Activated CD8-positive, alpha-beta memory T cell treated with anti-CD3 and anti-CD28 coated beads, Interleukin-2, amount 50 U/mL, for 48 hours (primary cell): ENCODE measurements around the gene ITGA6.
A peak's percentile ranks its signal among the peaks of the same experiment; 100 is the strongest.

Source experiments
- DNase-seq: peaks from one replicate; pipeline ENCODE4 v3.0.0-alpha.2; 2020

Gene ITGA6

DNA sequence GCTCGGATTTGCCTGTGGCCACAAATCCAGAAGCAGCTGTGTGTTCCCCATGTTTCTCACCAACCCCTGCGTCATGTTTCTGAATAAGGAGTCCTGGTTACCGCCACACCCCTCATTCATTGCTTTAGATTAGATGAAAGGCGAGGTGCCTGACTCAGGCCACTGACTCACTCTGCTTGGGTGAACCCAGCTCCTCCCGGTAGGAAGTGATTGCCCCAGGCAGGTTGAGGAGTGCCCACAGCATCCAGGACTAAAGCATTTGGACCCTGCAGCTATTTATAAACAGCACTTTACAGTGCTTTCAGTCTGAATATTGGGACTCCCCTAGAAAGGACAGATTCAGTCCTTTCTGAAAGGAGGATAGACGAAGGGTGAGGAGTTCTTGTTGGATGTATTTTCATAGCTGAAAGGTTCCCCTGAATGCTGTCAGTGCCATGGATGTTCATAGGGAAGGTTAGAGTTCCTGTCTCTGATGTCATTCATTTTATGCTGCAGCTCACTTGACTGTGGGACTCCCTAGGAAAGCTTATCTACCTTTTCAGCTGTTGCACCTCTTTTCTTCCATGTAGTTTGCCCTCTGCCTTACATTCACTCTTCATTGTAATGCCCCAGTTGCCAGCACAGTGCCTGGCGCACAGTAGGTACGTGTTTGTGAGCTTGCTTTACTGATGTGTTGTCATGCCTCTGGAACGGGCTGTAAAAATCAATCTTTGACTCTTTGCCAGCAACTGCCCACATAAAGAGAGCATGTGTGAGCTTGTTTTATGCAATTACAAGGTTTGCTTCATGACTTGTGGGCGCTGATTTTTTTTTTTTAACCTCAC, 14.9 kb downstream of the ITGA6 start:
- no peak for DNase-seq

DNA sequence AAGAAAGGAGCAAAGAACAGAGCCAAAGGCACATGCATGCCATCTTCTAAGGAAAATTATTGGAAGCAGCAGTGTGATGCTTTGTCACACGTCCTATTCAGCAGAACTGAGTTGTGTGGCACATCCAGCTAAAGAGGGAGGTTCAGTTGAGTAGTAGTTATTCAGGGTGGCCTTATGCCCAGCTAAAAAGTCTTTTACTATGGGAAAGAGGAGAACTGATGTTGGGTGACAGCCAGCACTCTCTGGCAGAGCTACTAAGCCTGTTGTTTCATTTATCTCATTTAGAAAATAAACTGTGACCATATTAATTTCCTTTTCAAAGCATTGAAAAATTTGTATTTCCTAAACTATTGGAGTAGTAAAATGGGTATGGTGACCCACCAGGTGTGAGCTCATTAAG, 18.5 kb downstream of the ITGA6 start:
- DNase-seq, result no peak

DNA sequence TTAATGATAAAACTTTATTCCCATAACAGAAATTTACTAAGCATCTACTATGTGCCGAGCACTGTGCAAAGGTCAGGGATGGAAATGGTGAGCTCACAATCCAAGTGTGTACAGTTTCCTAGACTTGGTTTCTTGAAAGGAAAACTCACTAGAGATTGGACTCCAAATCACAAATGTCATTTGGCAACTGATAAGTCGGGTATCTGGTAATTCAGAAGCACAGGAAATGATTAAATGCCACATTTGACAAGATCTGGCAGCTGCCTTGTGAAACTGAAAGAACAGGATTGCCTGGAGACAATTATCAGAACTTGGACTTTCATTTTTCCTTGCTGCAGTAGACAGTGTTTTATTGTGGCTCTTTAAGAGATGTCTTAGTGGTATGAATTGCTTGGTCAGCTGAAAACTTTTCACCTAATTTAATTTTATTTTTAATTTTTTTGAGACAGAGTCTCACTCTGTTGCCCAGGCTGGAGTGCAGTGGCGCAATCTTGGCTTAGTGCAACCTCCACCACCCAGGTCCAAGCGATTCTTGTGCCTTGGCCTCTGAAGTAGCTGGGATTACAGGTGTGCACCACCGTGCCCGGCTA, 19.2 kb downstream of the ITGA6 start:
- no peak for DNase-seq

DNA sequence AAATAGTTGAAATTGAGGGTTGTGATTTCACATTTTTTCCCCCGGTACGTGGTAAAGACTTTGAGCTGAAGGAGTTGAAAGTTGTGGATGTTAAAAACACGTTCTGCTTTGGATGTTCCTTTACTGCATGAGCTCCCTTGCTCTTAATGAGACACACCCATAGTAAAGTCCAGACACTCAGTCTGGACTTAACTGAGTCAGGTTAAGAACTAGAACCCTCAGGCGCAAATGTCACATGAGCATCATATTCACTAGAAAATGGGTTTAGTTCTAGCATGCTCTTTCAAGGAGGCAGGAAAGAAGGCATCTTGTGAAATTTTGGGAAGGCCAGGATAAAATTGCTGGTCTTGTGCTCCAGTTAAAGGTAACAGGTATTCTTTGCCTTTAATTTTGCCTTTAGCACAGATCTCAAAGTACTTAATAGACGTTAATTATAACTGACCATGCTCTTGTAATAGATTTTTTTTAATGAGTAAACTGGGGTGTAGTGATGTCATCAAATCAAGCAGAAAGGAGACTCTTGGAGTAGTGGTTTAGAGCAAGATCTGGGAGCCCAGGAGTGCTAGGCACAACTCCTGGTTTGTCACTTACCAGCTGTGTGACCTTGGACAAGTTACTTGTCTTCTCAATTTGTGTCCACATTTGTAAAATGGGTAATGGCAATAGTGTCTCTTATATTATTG, 20.6 kb downstream of the ITGA6 start:
- DNase-seq, result no peak

DNA sequence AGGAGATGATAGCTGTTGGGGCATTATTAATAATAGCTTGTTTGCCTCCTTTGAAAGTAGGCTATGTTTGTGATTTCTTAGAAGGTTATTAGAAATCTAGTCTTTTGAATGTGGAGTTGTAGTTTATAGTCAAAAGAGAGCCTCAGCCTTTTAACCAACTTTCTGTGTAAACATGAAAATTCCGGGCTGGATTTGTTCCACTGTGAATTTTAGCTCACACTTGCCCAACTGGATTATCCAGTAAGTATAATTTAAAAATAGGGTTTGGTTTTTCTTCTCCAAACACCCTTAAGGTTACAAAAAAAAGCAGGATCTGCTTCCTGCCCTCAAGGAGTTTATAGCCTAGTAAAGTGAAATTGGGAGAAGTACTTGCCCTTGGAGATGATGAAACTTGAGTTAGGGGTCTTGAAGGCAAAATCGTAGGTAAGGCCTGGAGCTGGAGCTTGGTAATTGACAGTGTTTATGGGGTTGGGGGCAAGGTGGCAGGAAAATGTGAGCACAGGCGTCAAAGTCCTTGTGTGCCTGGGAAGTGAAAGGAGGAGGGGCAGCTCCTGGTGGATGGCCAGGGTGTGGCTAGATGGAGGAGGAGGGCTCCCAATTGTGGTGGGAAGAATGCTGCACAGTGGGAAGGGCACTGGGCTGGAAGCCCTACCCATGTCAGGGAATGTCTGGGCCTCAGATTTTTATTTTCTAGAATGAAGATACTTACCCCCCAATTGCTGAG, 21.3 kb downstream of the ITGA6 start:
- DNase-seq, result no peak

DNA sequence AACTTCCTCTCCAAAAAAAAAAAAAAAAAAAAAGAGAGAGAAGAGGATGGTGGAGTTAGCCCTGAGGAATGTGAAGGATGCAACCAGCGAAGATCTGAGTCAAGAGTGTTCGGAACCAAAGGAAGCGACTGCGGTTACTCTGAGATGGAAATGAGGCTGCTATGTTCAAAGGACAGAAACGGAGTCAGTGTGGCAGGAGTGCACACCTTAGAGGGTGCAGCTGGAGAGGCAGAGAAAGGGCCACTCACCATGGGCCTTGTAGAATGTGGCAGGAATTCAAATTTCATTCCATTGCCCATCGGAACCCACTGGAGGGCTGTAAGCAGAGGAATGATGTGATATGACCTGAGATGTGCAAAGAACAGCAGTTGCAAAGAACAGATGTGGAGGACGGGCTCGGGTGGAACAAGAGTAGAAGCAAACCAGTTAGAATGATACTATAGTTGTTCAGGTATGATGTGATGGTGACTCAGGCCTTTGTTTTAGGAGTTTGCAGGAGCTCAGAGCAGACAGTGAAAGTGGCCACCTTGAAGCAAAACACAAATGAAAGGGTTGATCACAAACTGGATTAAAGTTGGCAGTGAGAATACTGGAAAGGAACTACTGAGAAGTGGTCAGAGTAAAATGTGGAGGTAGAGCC, 22.6 kb downstream of the ITGA6 start:
- DNase-seq, result no peak

DNA sequence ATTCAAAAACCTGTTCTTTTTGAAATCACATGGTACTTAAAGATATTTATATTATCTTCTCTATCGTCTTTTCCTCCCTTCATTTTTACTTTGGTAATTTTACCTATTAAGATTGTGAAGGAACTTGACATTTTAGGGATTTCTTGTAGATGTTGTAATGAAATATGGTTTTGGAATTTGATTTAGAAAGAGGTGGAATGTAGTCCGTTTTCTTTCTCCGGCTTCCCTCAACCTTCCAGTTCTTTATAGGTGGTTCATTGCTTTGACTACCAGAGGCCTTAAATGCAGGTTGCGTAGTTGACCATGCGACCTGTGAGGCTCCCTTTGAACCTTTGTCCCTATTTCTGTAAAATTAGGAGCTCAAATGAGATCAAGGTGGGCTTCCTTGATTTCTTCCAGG, 24.5 kb downstream of the ITGA6 start:
- no peak for DNase-seq

DNA sequence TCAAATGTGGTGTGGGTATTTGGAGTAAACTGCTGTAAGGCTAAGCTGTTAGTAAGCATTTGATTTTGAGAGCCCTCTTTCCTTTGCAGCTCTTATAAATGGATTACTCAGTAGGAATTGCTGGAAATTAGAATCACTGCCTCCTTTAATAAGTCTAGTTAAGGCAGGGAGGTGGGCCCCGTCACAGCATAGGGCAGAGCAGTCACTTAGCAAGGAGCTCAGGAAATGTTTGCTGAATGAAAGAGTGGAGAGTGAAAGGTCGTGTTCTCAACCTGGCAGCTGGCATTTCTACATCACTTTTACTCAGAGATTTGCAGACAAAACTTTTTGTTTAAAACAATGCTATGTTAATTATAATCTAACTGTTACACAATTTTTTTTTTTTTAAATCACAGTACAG, 25.5 kb downstream of the ITGA6 start:
- no peak for DNase-seq

DNA sequence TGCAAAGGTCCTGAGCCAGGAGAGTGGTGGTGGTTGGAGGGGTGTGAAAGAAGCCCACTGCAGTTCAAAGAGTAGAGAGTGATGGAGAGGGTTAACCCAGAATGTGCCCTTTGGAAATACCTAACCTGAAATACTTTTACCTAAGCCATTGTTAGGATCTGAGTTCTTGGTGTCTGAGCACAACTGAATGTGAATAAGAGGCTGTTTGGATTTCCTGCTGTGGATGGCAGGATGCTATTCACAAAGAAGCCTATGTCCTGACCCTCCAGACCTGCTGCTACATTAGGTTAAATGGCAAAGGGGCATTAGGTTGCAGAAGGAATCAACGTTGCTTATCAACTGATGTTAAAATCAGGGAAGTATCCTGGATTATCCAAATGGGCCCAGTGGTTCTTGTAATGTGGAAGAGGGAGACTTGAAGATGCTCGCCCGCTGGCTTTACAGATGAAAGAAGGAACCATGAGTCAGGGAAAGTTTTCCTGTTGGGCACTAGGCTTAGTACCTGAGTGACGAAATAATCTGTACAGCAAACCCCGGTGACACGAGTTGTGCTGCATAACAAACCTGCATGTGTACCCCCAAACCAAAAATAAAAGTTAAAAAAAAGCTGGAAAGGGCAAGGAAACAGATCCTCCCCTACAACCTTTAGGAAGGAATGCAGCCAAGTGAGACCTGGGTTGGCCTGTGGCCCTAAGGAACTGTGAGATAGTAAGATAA, 27.2 kb downstream of the ITGA6 start:
- no peak for DNase-seq

DNA sequence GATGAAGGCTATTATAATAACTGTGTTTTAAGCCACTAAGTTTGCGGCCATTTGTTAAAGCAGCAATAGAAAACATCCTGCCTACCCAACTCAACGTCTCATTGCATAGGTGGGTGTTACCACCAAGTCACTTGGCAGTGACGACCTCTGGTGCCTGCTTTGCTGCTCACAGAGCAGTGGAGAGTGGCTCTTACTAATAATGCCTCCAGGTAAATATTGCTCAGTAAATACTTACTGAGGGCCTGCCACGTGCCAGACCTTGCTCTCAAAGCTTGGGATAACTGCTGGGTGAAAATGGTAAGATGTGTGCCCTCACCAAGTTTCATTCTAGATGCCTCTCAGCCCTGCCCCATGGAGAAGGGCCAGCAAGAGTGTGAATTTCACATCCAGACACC, 27.7 kb downstream of the ITGA6 start:
- DNase-seq, result no peak

DNA sequence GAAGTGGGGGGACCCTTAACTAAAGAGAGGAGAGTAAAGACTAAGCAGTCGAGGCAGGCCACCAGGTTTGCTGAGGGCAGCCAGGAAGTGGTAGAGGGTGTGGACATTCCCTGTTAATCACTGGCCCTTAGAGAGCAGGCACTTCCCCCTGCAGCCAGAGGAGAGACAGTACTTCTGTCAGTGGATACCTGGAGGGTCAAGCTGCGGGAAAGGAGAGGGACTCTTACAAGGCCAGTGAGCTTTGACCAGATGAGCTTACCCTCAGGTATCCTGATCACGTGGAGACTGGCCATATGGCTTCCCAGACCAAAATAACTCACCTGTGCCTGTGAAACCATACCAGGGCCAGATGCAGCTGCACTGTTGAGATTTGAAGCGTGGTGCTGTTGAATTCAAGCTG, 28.6 kb downstream of the ITGA6 start:
- DNase-seq, result no peak

DNA sequence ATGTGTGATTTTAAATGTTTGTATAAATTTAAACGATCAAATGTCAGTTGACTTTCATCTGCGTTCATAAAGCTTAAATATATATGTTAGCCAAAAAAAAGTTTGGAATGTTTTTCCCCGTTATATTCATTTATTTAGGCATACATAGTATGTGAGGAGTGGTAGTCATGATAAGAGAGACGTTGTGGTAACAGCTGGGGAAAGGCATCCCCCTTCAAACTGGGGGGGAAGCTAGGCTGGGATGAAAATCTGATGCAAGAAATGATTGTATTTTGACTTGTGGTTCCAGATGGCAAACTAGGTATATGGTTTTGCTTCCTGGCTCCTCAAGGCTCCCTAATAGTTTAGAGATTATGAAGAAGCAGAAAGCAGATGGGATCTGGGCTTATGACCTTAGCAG, 30.1 kb downstream of the ITGA6 start:
- DNase-seq, result no peak

DNA sequence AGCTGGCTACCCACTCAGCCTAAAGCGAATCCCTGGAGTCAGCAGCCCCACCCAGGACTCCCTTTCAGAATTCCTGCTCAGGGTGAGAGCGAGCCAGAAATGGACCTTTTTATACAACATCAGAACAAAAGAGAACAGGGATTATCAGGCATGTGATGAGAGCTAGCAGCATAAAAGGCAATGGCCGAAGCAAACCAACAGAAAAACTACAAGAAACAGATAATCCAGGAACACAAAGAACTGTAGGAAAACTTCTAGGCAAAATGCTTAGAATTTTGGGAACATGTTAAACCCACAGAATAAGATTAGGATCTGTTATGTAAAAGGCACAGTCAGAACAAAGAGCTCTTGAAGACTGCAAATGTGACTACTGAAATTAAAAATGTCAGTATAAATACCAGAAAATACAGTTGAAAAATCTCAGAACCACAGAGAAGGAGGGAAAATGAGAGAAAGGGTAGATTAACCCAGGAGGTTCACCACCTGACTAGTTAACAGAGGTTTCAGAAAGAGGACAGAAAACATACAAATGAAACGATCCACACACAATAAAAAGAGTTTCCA, 31.3 kb downstream of the ITGA6 start:
- DNase-seq, result no peak

DNA sequence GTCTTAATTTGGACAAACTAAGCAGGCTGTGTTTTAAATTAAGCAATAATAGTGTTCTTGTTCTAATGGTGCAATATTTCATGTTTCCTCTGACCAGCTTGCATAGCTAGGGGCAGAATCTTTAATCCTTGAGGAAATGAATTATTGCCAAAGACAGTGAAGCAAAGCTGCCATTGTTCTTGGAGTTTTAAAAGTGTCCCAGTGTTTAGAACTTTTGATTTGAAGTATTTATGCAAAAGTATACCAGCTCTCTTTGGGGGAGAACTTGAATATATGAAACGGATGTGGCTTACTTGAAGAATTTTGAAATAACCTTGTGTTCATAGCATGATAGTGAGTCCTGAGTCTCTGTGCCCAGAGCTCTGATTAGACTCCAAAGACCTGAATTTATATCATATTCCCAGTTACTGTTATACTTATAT, 33.4 kb downstream of the ITGA6 start:
- no peak for DNase-seq

DNA sequence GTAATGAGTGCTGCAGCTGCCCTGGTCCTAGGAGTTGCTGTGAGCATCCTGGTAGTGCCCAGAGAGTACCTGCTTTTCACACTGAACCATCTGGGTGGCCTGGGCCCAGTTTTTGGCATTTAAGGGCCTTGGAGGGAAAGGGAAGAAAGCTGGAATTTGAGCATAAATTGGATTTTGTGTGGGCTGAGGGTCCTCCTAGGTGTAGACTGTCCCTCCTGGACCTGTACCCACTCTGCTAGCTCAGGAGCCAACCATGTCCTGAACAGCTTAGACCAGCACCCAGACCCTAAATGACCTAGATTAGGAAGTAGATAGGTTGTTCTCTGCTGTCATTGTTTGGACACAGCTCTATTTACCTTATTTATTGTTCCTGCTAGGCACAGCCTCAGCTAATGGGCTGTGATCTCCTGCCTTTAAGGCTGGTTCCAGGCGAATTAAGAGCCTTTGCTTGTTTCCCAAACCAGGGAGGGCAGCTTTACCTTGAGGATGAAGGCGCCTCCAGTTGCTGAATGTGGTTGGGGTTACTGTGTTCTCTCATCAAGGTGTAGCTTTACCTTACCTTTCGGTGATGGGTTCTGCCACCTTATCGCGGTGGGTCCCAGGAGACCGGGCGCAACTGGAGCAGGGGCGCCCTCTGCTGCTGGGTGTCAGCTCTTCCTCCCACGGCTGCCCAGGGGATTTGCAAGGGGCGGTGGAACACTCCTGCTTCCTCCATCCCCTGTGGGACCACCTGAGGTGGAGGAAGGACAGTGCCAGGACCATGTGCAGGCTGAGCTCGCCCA, 34.4 kb downstream of the ITGA6 start:
- peak; percentile 88 for DNase-seq

DNA sequence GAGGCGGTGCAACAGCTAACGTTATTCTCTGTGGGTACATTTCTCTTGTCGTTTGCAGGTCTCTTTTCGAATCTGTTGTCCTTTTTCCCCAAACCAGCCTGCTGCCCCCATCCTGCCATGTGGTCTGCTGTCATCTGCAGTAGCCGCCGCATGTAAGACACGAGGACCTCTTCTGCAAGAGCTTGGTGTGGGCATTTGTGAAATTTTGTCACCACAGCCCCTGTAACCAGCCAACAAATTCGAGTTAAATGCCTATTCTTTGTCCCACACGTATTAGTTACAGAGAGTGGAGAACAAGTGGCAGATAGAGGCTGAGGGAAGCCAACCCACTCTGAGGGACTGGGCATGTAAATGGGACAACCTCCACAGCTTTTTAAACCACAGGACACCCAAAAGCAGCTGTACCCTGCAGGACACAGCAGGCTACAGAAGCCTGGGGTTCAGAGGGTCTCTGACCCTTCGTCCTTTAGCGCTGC, 35.0 kb downstream of the ITGA6 start:
- DNase-seq, result no peak

DNA sequence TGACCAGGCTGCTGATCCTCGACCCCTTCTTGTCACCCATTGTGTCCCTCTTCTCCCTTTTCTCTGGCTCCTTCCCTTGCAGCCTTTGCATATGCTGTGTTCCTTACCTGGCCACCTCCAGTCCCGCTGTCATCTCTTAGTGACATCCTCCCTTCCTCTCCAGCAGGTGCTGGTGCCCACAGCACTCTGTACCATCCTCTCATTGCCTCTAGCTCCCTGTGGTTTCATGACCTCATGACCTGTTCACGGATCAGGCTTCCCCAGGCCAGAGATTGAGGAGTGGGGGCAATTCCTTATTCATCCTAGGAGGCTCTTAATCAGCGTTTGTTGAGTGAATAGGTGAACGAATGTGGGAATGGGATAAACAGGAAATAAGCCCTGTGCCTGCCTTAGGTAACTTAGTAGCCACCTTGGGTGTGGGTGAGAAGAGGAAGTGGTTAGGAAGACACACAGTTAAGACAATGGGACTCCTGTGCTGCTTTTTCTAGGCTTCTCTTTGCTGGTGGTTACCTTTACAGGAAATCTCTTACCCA, 35.5 kb downstream of the ITGA6 start:
- no peak for DNase-seq

DNA sequence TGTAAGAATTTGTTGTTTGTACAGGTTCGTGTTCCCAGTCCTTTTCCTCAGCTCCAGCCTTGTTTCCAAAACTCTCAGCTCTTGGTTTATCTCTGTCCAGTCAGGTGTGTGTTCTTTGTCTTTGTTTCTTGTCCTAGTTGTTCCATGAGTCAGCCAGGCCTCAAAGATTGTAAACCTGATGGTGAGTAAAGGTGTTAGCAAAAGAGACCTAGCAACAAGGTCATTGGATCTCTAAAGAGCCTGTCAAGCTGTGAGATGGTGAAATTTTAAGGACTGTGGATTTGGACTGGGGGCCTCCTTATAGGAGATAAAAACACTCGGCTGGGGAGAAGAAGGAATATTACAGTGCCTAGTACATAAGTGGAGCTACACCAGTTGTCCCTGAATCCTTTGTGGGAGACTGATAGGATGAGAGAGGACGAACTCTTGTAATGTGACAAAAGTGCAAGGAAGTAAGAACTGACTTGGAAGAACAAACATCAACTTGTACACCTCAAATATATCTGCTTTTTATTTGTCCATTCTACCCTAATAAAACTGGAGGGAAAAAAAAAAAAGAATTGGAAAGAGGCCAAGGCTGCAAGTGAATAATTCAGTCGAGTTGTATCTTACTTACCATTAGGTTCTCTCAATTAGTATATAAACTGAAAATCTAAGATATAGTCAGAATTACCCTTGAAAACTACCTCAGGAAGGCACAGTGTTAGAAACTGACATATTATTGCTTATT, 37.2 kb downstream of the ITGA6 start:
- no peak for DNase-seq

DNA sequence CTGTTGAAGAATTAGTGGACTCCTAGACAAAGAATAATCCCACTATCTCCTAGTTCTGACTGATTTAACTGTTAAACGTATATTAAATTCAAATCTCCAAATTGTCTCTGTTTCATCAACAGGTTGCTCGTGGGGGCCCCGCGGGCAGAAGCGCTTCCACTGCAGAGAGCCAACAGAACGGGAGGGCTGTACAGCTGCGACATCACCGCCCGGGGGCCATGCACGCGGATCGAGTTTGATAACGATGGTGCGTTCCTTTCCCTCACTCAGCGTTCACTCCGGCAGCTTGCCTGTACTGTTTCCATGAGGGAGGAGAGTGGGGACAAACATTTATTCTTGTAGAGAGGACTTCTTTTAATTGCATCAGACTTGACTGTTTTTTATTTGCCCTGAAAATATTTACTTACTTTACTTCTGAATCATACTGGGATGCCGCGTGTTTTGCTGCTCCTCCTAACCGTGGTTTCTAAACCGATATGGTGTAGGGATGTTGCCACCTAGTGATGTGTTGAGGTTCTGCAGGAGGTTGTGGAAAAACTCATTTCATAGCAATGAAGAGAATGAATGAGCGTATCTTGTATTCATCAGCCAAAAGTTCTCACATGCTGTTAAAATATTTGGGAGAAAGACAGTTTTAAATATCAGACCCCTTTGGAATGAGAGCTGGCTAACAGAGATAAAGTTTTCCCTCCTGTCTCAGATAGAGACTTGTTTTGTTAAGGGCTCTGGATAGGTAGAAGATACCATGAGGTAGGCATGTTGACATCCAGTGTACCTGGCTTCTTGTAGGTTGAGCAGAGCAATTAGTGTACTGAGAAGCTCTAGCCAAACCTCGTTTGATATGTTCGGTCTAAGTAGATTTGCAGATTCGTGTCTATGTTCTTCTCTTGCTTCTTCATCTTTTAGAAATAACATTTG, 38.3 kb downstream of the ITGA6 start:
- no peak for DNase-seq
